ENCODE measurements around the gene NAA60. TPM values are rescaled to one million over a fixed set of nuclear protein-coding genes. Genes with fewer than 3 reads are reported as not detected.
A peak's percentile ranks its signal among the peaks of the same experiment; 100 is the strongest.
"Not testable (repeated sequence)": the region's sequence is repeated elsewhere in the genome, so short reads cannot be mapped to it uniquely, and the experiment has no call there.

Gene NAA60
- total RNA-seq, 1 donor: 16.6 TPM

- H3K4me3 ChIP-seq (ENCODE audit: low read depth, low read length): no peak overlapping the region
- DNase-seq (ENCODE audit: low read depth): no peak
- no peak for TF ChIP-seq CTCF (IDR thresholded peaks at IDR 0.05; ENCODE audit: insufficient read depth, low read length)
These were observed 76.1 kb downstream of the NAA60 start for GRCh38 chr16:3519581-3519980.

- DNase-seq (ENCODE audit: low read depth): peak; percentile 31
- H3K4me3 ChIP-seq (ENCODE audit: low read depth, low read length): no peak overlapping the region
- TF ChIP-seq CTCF (IDR thresholded peaks at IDR 0.05; ENCODE audit: insufficient read depth, low read length): no peak
These were observed 76.9 kb downstream of the NAA60 start for GRCh38 chr16:3520413-3520812.

- DNase-seq (ENCODE audit: low read depth): no peak
- no peak overlapping the region for H3K4me3 ChIP-seq (ENCODE audit: low read depth, low read length)
- no peak for TF ChIP-seq CTCF (IDR thresholded peaks at IDR 0.05; ENCODE audit: insufficient read depth, low read length)
These were observed 77.4 kb downstream of the NAA60 start for GRCh38 chr16:3520841-3521240.

DNA sequence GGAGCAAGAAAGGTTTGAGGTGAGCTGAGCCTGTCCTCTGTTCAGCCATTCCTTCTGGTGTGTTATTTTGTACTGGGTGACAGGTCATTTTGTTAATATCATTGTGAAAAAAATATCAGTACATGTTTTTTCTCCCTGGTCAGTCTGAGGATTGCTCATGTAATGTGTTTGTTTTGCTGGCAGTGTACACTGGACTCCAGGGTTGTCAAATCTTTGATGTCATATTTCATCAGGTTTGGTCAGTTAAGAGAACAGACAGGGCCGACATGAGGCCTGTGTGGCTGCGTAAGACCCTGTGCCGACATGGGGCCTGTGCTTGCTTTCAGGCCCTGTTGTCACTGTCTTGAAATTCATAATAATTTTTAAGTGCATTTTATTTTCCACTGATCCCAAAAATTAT, 79.8 kb downstream of the NAA60 start:
- TF ChIP-seq CTCF (IDR thresholded peaks at IDR 0.05; ENCODE audit: insufficient read depth, low read length): no peak
- no peak for DNase-seq (ENCODE audit: low read depth)
- H3K4me3 ChIP-seq (ENCODE audit: low read depth, low read length): no peak overlapping the region

- TF ChIP-seq CTCF (IDR thresholded peaks at IDR 0.05; ENCODE audit: insufficient read depth, low read length): no peak
- no peak for DNase-seq (ENCODE audit: low read depth)
- no peak overlapping the region for H3K4me3 ChIP-seq (ENCODE audit: low read depth, low read length)
These were observed 82.5 kb downstream of the NAA60 start for GRCh38 chr16:3525951-3526350.

DNA sequence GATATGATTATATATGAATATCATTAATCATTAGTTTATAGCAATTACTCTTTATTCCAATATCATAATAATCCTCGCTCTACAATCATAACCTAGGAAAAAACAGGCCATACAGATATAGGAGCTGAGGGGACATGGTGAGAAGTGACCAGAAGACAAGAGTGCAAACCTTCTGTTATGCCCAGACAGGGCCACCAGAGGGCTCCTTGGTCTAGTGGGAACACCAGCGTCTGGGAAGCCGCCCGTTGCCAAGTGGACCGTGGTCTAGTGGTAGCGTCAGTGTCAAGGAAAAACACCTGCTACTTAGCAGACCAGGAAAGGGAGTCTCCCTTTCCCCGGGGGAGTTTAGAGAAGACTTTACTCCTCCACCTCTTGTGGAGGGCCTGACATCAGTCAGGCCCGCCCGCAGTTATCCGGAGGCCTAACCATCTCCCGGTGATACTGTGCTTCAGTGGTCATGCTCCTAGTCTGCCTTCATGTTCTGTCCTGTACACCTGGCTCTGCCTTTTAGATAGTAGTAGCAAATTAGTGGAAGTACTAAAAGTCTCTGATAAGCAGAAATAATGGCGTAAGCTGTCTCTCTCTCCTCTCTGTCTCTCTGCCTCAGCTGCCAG, 83.8 kb downstream of the NAA60 start:
- DNase-seq (ENCODE audit: low read depth): peak; percentile 67
- TF ChIP-seq CTCF (IDR thresholded peaks at IDR 0.05; ENCODE audit: insufficient read depth, low read length): peak; percentile 68

DNA sequence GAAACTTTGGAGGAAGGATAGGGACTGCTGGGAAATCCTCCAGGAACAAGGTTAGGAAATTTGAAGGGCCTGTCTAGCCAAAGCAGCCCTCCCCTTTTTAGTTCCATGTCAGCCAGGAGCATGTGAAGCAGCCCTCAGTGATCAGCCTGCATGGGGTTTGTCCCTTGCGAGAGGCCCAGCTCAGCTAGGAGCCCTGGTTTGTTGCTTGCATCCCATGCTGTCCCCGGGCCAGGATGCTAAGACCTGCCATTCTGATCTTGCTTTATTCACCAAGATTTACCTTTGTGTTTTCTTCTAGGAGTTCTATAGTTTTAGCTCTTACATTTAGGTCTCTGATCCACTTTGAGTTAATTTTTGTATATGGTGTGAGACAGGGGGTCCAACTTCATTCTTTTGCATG, 84.9 kb downstream of the NAA60 start:
- no peak for TF ChIP-seq CTCF (IDR thresholded peaks at IDR 0.05; ENCODE audit: insufficient read depth, low read length)
- no peak for DNase-seq (ENCODE audit: low read depth)
- no peak overlapping the region for H3K4me3 ChIP-seq (ENCODE audit: low read depth, low read length)

More for the DNA sequence above, 83.8 kb downstream of the NAA60 start:
- H3K4me3 ChIP-seq (ENCODE audit: low read depth, low read length): not testable (repeated sequence)

Data from fibroblast of the aortic adventitia (primary cell).